Activated naive CD4-positive, alpha-beta T cell treated with Interleukin-2 at 50 U/mL for 16 hours (primary cell): Measurements from ENCODE around the gene PRKCA.
"Not testable (repeated sequence)": the region's sequence is repeated elsewhere in the genome, so short reads cannot be mapped to it uniquely, and the experiment has no call there.

Source experiments
- DNase-seq: peaks from one replicate; pipeline ENCODE4 v3.0.0-alpha.2; 2020

Gene PRKCA

GRCh38 chr17:66331038-66331816 lies 28.8 kb downstream of the PRKCA start:
- DNase-seq: no peak

GRCh38 chr17:66335797-66336196 lies 33.4 kb downstream of the PRKCA start:
- no peak for DNase-seq

- DNase-seq: no peak
These were observed 34.9 kb downstream of the PRKCA start for GRCh38 chr17:66337268-66337667.

GRCh38 chr17:66337866-66338485 lies 35.6 kb downstream of the PRKCA start:
- DNase-seq: no peak

GRCh38 chr17:66338937-66339336 lies 36.5 kb downstream of the PRKCA start:
- DNase-seq: no peak

GRCh38 chr17:66339561-66339960 lies 37.1 kb downstream of the PRKCA start:
- DNase-seq: no peak

GRCh38 chr17:66340720-66341119 lies 38.3 kb downstream of the PRKCA start:
- DNase-seq: no peak

GRCh38 chr17:66341462-66341861 lies 39.0 kb downstream of the PRKCA start:
- DNase-seq: no peak

GRCh38 chr17:66342263-66342662 lies 39.9 kb downstream of the PRKCA start:
- not testable (repeated sequence) for DNase-seq

- no peak for DNase-seq
These were observed 41.2 kb downstream of the PRKCA start for GRCh38 chr17:66343531-66344078.

- DNase-seq: no peak
These were observed 42.1 kb downstream of the PRKCA start for GRCh38 chr17:66344473-66344872.

- no peak for DNase-seq
These were observed 42.9 kb downstream of the PRKCA start for GRCh38 chr17:66345264-66345663.

- DNase-seq: not testable (repeated sequence)
These were observed 43.7 kb downstream of the PRKCA start for GRCh38 chr17:66345949-66346638.

GRCh38 chr17:66347661-66348514 lies 45.5 kb downstream of the PRKCA start:
- no peak for DNase-seq

GRCh38 chr17:66348584-66349165 lies 46.3 kb downstream of the PRKCA start:
- DNase-seq: no peak

- DNase-seq: no peak
These were observed 47.3 kb downstream of the PRKCA start for GRCh38 chr17:66349521-66350254.

- not testable (repeated sequence) for DNase-seq
These were observed 48.2 kb downstream of the PRKCA start for GRCh38 chr17:66350576-66350975.

- no peak for DNase-seq
These were observed 48.6 kb downstream of the PRKCA start for GRCh38 chr17:66351033-66351432.

GRCh38 chr17:66351701-66352100 lies 49.3 kb downstream of the PRKCA start:
- no peak for DNase-seq

GRCh38 chr17:66353937-66354401 lies 51.6 kb downstream of the PRKCA start:
- no peak for DNase-seq

GRCh38 chr17:66354472-66354871 lies 52.1 kb downstream of the PRKCA start:
- no peak for DNase-seq
